GM19468 (cell line): ENCODE measurements around the gene BMP2.

ENCODE experiments used
- ATAC-seq: cut with Tn5 transposase; IDR thresholded peaks from one replicate; pipeline ENCODE4 v1.9.1; 2021; ENCODE audit warnings: mild to moderate bottlenecking, moderate library complexity, moderate number of reproducible peaks; ENCODE audit not compliant: unreplicated experiment; ENCODE audit errors: extremely low read depth

The BMP2 gene

DNA sequence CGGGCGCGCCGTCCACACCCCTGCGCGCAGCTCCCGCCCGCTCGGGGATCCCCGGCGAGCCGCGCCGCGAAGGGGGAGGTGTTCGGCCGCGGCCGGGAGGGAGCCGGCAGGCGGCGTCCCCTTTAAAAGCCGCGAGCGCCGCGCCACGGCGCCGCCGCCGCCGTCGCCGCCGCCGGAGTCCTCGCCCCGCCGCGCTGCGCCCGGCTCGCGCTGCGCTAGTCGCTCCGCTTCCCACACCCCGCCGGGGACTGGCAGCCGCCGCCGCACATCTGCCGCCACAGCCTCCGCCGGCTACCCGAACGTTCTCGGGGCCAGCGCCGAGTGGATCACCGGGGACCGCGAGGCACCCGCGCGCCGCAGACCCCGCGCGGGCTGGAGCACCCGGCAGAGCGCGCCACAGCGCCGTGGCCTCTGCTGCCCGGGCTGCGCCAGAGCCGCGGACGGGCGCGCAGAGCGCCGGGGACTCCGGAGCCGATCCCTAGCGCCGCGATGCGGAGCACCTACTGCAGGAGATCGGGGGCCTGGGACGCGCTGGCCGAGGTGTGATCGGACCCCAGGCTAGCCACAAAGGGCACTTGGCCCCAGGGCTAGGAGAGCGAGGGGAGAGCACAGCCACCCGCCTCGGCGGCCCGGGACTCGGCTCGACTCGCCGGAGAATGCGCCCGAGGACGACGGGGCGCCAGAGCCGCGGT, at the start of gene BMP2:
BMP2 (plus strand) TSS at position 151 of the 692 bp plus-strand sequence. CDS start 2,441 bp downstream, outside the sequence.
- peak; percentile 51 for ATAC-seq

DNA sequence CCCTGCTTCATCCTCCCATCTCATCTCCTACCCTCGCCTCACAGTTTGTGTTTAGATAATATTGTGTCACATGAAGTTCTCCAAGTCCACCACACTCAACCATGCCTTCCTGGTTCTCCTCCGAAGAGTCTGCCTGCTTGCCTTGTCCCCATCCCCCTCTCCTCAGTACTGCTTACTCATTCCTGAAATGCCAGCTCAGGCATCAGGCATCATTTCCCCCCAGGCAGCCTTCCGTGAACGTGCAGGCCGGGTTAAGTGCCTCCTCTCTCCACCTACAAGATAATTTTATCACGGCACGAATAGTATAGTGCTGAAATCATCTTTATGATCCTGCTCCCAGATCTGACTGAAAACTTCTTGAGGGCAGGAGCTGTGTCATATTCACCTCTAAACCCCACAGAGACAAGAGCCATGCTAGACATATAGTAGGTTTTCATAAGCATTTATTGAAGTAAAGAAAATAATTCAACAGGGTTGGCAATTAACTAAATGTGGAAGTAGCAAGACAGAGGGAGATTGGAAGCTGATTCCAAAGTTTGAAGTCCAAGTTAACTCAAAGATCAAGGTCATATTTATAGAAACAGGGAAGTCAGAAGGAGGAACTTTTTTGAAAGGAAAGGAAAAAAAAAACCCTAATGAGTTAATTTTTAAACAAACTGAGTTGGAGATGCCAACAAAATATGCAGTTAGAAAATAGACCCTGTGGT, 48.7 kb upstream of the BMP2 start:
- ATAC-seq = no peak

DNA sequence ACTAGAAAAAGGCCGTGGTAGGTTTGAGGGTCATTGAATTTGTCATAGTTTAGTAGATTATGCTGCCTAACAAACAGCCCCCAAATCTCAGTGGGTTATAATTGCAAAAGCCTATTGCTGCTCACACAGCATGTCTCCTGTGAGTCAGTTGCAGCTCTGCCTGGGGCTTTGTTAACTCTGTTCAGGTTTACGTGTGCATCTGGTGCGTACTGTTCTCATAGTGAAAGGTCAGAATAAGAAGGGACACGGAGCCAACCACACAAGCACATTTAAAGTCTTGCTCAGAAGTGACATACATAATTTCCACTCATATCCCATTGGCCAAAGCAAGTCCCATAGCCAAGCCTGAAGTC, 48.1 kb upstream of the BMP2 start:
- no peak for ATAC-seq

GRCh38 chr20:6726761-6727160, 40.7 kb upstream of the BMP2 start:
- no peak for ATAC-seq

DNA sequence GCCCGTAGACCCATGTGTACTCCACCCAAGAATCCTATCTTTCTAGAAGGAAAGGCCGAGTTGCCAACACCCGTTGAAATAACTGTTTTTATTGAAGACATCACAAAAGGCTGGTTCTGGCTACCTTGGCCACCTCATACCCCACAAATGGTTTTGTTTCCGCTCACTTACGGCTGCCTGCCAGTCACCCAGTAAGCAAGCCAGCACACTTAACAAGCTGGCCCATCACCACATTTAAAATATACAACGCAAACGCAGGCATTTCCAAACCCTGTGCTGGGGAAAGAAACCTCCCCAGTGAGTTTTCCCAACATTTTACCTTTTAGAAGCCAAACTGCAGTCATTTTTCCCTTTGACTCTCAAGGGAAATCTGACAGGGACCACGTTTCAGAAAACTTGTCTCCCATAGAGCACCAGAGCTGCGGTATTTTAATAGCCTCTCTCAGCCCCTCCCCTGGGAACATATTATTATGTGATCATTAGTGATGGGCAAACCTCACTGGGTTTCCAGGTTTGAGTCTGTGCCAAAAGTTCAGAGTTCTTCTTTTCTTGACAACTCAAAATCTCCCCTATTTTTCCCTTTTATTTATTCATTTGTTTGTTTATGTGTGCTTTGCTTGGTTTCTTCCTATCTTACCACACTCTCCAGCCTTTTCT, 36.7 kb upstream of the BMP2 start:
- no peak for ATAC-seq

DNA sequence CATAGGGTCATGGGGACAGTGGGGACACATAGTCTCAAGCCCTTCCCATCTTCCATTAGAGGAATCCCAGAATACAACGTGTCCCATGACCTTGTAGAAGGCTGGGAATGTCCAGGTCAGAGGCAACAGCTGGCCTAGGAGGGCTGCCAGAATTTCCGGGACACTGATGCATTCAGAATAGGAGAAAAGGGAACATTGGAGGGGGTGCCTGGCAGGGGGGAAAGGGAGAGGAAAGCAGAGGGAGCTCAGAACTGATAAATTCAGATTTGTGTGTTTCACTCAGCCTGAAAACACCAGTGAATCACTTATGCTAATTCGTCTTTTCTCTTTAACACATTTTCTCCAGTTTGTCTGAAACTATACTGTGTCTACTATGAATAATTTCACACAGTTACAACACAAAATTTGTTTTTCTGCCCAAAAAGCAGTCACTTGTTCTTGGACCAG, 35.5 kb upstream of the BMP2 start:
- ATAC-seq = no peak

- ATAC-seq = no peak
These were observed 34.6 kb upstream of the BMP2 start for GRCh38 chr20:6732851-6733250.

- ATAC-seq = no peak
These were observed 33.5 kb upstream of the BMP2 start for GRCh38 chr20:6733965-6734364.

GRCh38 chr20:6735942-6736845, 31.3 kb upstream of the BMP2 start:
- no peak for ATAC-seq

GRCh38 chr20:6739406-6739805, 28.1 kb upstream of the BMP2 start:
- ATAC-seq = no peak

DNA sequence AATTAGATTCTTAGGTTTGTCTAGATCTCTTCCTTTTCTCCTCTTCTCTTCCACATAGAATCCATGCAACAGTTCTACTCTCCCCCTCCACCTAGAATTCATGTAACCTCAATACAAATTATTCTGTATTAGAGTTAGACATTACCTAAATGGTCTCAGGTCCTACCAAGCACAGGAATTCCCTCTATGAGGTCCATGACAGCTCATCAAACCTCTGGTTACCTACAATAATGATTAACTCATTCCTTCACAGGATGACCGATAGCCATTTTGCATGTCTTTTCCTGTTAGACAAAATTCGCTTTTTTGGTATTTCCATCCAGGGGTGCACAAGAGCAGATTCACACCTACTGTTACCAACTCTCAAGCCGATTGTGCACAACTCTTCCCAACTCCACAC, 27.4 kb upstream of the BMP2 start:
- ATAC-seq = no peak

DNA sequence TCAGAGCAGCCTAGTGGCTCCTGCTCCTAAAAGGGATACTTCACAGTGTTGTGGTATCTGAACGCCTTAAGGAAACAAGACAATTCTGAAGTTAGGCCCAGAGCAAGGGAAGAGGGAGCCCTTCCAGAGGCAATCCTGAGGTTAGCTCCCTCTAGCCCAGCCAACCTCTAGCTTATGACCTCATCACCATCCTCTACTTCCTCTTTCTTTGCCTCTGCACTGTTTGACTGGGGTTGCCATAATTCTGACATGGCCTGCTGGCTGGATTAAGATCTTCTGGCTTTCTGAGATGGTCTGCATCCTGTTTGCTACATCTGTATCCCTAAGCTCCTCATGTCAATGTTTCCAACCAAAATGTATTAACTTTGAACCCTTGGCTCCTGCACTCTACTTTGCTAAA, 23.3 kb upstream of the BMP2 start:
- ATAC-seq = no peak

DNA sequence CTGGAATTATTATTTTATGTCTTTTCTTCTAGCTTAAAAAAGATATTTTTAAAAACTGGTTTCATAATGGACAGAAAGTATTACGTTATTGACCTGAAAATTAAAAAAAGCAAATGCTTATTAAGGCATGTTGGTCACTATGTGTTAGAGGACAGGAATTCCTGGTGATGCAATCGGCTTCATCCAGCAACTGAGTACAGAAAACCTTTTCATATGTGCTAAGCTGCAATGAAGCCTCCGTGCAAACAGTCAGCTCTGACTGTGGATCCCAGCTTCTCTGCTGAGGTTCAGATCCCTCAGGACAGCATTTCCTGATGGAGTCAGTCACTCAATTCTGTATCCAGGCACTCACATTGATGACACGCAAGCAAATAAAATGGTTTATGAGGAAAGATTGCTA, 22.7 kb upstream of the BMP2 start:
- ATAC-seq = no peak

GRCh38 chr20:6746901-6747609, 20.4 kb upstream of the BMP2 start:
- ATAC-seq = no peak

DNA sequence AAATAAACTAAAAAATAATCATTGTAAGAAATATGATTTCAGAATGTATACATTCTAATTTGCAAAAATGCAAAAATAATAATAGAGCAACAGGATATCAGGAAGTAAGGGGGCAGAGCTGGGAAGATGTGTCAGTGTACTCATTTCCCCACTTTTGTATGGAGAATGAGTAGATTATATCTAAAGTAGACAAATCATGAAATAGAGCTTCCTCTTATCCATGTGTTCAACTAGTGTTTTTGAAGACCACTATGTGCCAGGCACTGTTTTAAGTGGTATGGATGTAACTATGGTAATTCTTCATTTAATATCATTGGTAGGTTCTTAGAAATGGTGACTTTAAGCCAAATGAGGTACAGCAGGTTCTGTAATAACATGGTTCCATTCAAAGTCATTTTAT, 17.0 kb upstream of the BMP2 start:
- ATAC-seq = no peak

GRCh38 chr20:6756693-6757595, 10.5 kb upstream of the BMP2 start:
- no peak for ATAC-seq

- no peak for ATAC-seq
These were observed 2.9 kb upstream of the BMP2 start for GRCh38 chr20:6764619-6765018.

- no peak for ATAC-seq
These were observed 1.9 kb upstream of the BMP2 start for GRCh38 chr20:6765469-6766058.
